Activated CD8-positive, alpha-beta T cell treated with anti-CD3 and anti-CD28 coated beads, Interleukin-2, amount 10 ng/mL, durations not matched to agents 7 days and 5 days (primary cell): ENCODE data around the gene AURKB. TPM values are rescaled to one million over a fixed set of nuclear protein-coding genes. Genes with fewer than 3 reads are reported as not detected.
A peak's percentile ranks its signal among the peaks of the same experiment; 100 is the strongest.

ENCODE experiments used
- ATAC-seq: fragments of 150-1000 bp; cut with Tn5 transposase; one replicate; pipeline ENCODE4 v1.10.0; 2021; ENCODE audit warnings: moderate library complexity
- CTCF ChIA-PET: fragments of 350-600 bp; sonication (Branson Sonifier 250); formaldehyde crosslinking; loops from one replicate; lab custom pipeline; 2021; ENCODE audit warnings: antibody characterized with exemption; lab: Charles Lee
- POLR2A ChIA-PET: fragments of 350-600 bp; sonication (Branson Sonifier 250); formaldehyde crosslinking; loops from one replicate; lab custom pipeline; 2021; ENCODE audit warnings: antibody characterized with exemption; lab: Charles Lee
- DNase-seq: peaks from one replicate; pipeline ENCODE4 v3.0.0-alpha.2; 2020
- H3K27ac Mint-ChIP-seq: one replicate; pipeline ENCODE4 v1.8.0; 2021; ENCODE audit warnings: mild to moderate bottlenecking, mixed read lengths
- H3K27me3 Mint-ChIP-seq: one replicate; pipeline ENCODE4 v1.8.0; 2021; ENCODE audit warnings: low read depth, mixed read lengths
- H3K36me3 Mint-ChIP-seq: one replicate; pipeline ENCODE4 v1.8.0; 2021; ENCODE audit warnings: low read depth, mixed read lengths
- H3K4me1 Mint-ChIP-seq: one replicate; pipeline ENCODE4 v1.8.0; 2021; ENCODE audit warnings: low read depth, mixed read lengths
- H3K4me3 Mint-ChIP-seq: one replicate; pipeline ENCODE4 v1.8.0; 2021; ENCODE audit warnings: mild to moderate bottlenecking, mixed read lengths
- H3K9me3 Mint-ChIP-seq: one replicate; pipeline ENCODE4 v1.8.0; 2022; ENCODE audit warnings: mixed read lengths; ENCODE audit not compliant: insufficient read depth
- total RNA-seq, 2 experiments: library from RNA; stranded (reverse); gene quantifications; one replicate each; pipeline ENCODE4 v1.2.3, GENCODE V29; 2021

AURKB gene
- total RNA-seq, 2 experiments from 2014 or later, result 182 to 210 TPM

DNA sequence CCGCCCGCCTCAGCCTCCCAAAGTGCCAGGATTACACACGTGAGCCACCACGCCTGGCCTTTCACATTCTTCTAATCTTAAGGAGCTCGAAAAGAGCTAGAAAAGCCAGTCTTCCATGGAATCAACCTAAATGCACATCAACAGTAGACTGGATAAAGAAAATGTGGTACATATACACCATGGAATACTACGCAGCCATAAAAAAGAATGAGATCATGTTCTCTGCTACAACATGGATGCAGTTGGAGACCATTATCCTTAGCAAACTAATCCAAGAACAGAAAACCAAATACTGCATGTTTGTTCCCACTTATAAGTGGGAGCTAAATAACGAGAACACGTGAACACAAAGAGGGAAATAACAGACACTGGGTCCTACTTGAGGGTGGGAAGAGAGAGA, 34.4 kb upstream of the AURKB start:
- Mint-ChIP-seq H3K4me3 (no peak overlapping the region), H3K4me1 (peaks cover 43% of the 10 kb centered on the region), H3K9me3 (no peaks in the 10 kb centered on the region), H3K27me3 (no peaks in the 10 kb centered on the region), H3K36me3 (peaks cover 44% of the 10 kb centered on the region), H3K27ac (no peak overlapping the region)
- DNase-seq, result no peak
- ChIA-PET POLR2A (interaction anchor here (0.7 to 2.5 kb wide), 3 partner anchors 22 to 50 kb away, joined by 3 to 14 read pairs (median 3); partner anchors contain the start of gene SLC25A35), CTCF (interaction anchor here (0.5 to 3.3 kb wide), 9 partner anchors 21 to 183 kb away, joined by 3 to 38 read pairs (median 4); partner anchors contain the start of genes AURKB and SLC25A35)
- no peak for ATAC-seq

DNA sequence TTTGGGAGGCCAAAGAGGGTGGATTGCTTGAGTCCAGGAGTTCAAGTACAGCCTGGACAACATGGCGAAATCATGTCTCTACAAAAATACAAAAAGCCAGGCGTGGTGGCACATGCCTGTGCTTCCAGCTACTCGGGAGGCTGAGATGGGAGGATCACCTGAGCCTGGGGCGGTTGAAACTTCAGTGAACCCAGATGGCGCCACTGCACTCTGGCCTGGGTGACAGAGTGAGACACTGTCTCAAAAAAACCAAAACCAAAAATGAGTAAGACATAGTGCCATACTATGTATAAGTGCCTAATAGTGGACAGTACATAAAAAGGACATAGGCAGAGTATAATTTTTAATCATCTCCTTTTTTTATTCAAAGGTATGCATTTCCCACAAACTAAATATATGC, 33.5 kb upstream of the AURKB start:
- Mint-ChIP-seq H3K27me3 (no peaks in the 10 kb centered on the region), H3K36me3 (peaks cover 52% of the 10 kb centered on the region), H3K4me1 (peaks cover 40% of the 10 kb centered on the region)

GRCh38 chr17:8237886-8238285, 27.5 kb upstream of the AURKB start:
- no peak overlapping the region for H3K4me3 Mint-ChIP-seq
- ChIA-PET CTCF (interaction anchor here (1.1 kb wide), 1 partner anchor 63 kb away, joined by 4 read pairs; no protein-coding TSS in a partner anchor), POLR2A (interaction anchor here (0.7 to 1.6 kb wide), 4 partner anchors 8 to 65 kb away, joined by 3 to 5 read pairs (median 3); partner anchors contain the start of genes AURKB and SLC25A35)
- ATAC-seq, result no peak
- no peaks in the 10 kb centered on the region for H3K27me3 Mint-ChIP-seq
- H3K9me3 Mint-ChIP-seq, result no peaks in the 10 kb centered on the region
- H3K4me1 Mint-ChIP-seq, result peaks cover 11% of the 10 kb centered on the region
- peak overlapping the region; percentile 60 for H3K27ac Mint-ChIP-seq
- H3K36me3 Mint-ChIP-seq, result peaks cover 63% of the 10 kb centered on the region
- no peak for DNase-seq

More for the DNA sequence above, 33.5 kb upstream of the AURKB start:
- ChIA-PET POLR2A (interaction anchor here (0.6 to 2.5 kb wide), 3 partner anchors 21 to 94 kb away, joined by 3 to 14 read pairs (median 3); no protein-coding TSS in a partner anchor), CTCF (interaction anchor here (0.5 to 3.3 kb wide), 10 partner anchors 20 to 182 kb away, joined by 3 to 38 read pairs (median 4); partner anchors contain the start of gene SLC25A35)
- Mint-ChIP-seq H3K9me3 (no peaks in the 10 kb centered on the region), H3K27ac (peak overlapping the region; percentile 60), H3K4me3 (no peak overlapping the region)
- peak; percentile 54 for DNase-seq
- no peak for ATAC-seq

- H3K4me3 Mint-ChIP-seq, result no peak overlapping the region
- DNase-seq (no peak), ATAC-seq (no peak)
- no peaks in the 10 kb centered on the region for H3K9me3 Mint-ChIP-seq
- H3K27ac Mint-ChIP-seq, result no peak overlapping the region
- ChIA-PET CTCF (interaction anchor here (0.7 to 1.1 kb wide), 2 partner anchors 64 to 1315 kb away, joined by 3 to 4 read pairs; no protein-coding TSS in a partner anchor), POLR2A (interaction anchor here (1.3 to 1.6 kb wide), 3 partner anchors 9 to 64 kb away, joined by 3 to 5 read pairs (median 3); partner anchors contain the start of gene SLC25A35)
- H3K27me3 Mint-ChIP-seq, result no peaks in the 10 kb centered on the region
- H3K4me1 Mint-ChIP-seq, result peaks cover 6% of the 10 kb centered on the region
- H3K36me3 Mint-ChIP-seq, result peaks cover 65% of the 10 kb centered on the region
These were observed 26.8 kb upstream of the AURKB start for GRCh38 chr17:8237175-8237574.

DNA sequence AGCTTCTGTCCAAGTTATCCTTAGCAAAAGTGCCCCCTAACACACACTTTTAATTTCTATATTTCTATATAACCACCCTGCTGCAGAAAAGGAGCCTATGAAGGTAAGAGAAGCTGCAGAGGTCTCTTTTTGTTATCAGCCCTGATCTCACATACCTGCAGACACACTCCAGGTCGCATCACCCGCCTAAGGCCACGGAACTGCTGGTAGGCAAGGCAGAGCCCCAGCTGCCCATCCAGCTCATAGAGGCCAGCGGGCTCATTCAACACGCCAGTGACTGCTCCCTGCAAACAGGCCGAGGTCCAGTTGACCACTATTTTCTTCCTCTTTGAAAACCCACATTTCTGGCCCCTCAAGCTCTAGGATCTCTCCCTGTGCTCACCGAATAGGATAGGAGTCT, 25.3 kb upstream of the AURKB start:
- Mint-ChIP-seq H3K27ac (no peak overlapping the region), H3K4me1 (peaks cover 6% of the 10 kb centered on the region), H3K27me3 (no peaks in the 10 kb centered on the region), H3K4me3 (no peak overlapping the region), H3K36me3 (peaks cover 72% of the 10 kb centered on the region), H3K9me3 (no peaks in the 10 kb centered on the region)
- ATAC-seq (no peak), DNase-seq (no peak)
- POLR2A ChIA-PET, result interaction anchor here (0.6 to 1.8 kb wide), 6 partner anchors 11 to 103 kb away, joined by 3 to 9 read pairs (median 5); partner anchors contain the start of genes CTC1 and PFAS
- CTCF ChIA-PET, result interaction anchor here (1.2 kb wide), 1 partner anchor 59 kb away, joined by 3 read pairs; the partner anchor contains the start of gene SLC25A35

DNA sequence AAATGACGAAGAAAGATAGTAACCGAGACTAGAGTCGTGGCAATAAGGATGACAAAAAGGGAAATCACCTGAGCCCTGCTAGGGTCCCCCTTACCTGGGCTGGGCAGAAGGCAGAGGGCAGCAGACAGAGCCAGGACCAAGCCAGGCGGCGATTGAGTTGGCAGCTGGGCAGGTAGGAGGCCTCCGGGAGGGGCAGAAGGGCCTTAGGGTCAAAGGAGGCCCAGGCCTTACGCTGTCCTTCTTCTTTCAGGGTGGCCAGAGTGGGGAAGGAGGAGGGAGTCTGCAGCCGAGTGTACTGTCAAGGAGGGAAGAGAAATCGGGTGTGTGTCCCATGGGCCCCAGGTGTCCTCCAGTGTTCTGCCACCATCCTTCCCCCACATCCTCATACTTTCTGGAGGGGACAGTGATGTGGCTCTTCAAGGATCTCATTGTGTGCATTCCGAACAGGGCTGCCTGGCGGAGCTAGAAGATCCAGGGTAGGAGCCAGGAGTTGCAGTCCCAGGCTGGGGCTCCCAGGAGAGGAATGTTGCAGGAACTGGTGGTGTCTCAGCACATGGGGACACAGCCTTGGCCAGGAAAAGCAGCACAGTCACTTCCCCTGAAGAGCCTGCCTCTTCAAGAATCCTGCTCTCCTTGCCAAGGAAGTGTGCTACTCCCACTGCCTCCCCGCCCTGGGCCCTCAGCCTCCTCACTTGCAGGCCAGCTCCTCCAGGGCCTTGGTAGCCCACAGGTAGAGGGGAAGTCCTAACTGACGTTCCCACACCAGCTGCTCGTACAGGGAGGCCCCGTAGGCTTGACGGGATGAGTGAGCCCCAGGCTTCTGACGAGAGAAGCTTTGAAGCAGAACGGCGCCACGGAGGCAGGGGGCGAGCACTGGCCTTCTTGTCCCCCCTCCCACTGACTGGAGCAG, 24.2 kb upstream of the AURKB start:
- Mint-ChIP-seq H3K4me3 (no peak overlapping the region), H3K27ac (no peak overlapping the region), H3K36me3 (peaks cover 76% of the 10 kb centered on the region), H3K27me3 (no peaks in the 10 kb centered on the region), H3K4me1 (peaks cover 3% of the 10 kb centered on the region), H3K9me3 (no peaks in the 10 kb centered on the region)
- DNase-seq, result no peak
- CTCF ChIA-PET, result interaction anchor here (1.2 kb wide), 1 partner anchor 60 kb away, joined by 3 read pairs; the partner anchor contains the start of gene SLC25A35
- ATAC-seq, result no peak
- POLR2A ChIA-PET, result interaction anchor here (0.7 to 1.8 kb wide), 5 partner anchors 12 to 61 kb away, joined by 3 to 9 read pairs (median 6); partner anchors contain the start of genes CTC1 and PFAS

- ATAC-seq, result no peak
- CTCF ChIA-PET, result no interaction called here
- no peaks in the 10 kb centered on the region for H3K9me3 Mint-ChIP-seq
These were observed 21.3 kb upstream of the AURKB start for GRCh38 chr17:8231701-8232100.

GRCh38 chr17:8227238-8227581, 16.8 kb upstream of the AURKB start:
- no peaks in the 10 kb centered on the region for H3K27me3 Mint-ChIP-seq
- H3K27ac Mint-ChIP-seq, result peak overlapping the region; percentile 70
- H3K4me1 Mint-ChIP-seq, result peaks cover 41% of the 10 kb centered on the region
- CTCF ChIA-PET, result interaction anchor here (1.6 to 7.1 kb wide), 5 partner anchors 17 to 108 kb away, joined by 4 to 51 read pairs (median 7); partner anchors contain the start of genes ALOXE3 and SLC25A35
- no peak for ATAC-seq
- POLR2A ChIA-PET, result interaction anchor here (0.7 to 0.8 kb wide), 4 partner anchors 20 to 54 kb away, joined by 3 to 6 read pairs (median 4); partner anchors contain the start of gene CTC1
- H3K9me3 Mint-ChIP-seq, result no peaks in the 10 kb centered on the region
- H3K4me3 Mint-ChIP-seq, result peak overlapping the region; percentile 17
- DNase-seq, result no peak
- H3K36me3 Mint-ChIP-seq, result peaks cover 59% of the 10 kb centered on the region

More at GRCh38 chr17:8231701-8232100, 21.3 kb upstream of the AURKB start:
- Mint-ChIP-seq H3K4me1 (peaks cover 10% of the 10 kb centered on the region), H3K27ac (no peak overlapping the region), H3K36me3 (peaks cover 77% of the 10 kb centered on the region), H3K4me3 (no peak overlapping the region), H3K27me3 (no peaks in the 10 kb centered on the region)
- POLR2A ChIA-PET, result interaction anchor here (0.9 to 1.9 kb wide), 3 partner anchors 10 to 15 kb away, joined by 3 to 5 read pairs (median 5); partner anchors contain the start of gene CTC1
- DNase-seq, result no peak

- Mint-ChIP-seq H3K27me3 (no peaks in the 10 kb centered on the region), H3K4me1 (peaks cover 41% of the 10 kb centered on the region), H3K36me3 (peaks cover 57% of the 10 kb centered on the region), H3K9me3 (no peaks in the 10 kb centered on the region), H3K27ac (peak overlapping the region; percentile 70), H3K4me3 (peak overlapping the region; percentile 17)
- no peak for ATAC-seq
- ChIA-PET POLR2A (interaction anchor here (0.7 to 9.7 kb wide), 7 partner anchors 20 to 54 kb away, joined by 3 to 185 read pairs (median 4); partner anchors contain the start of genes CTC1 and PFAS), CTCF (interaction anchor here (1.6 to 7.1 kb wide), 6 partner anchors 17 to 107 kb away, joined by 4 to 51 read pairs (median 22); partner anchors contain the start of genes ALOXE3, CTC1, PFAS and SLC25A35)
- peak; percentile 46 for DNase-seq
These were observed 16.3 kb upstream of the AURKB start for GRCh38 chr17:8226536-8227237.

DNA sequence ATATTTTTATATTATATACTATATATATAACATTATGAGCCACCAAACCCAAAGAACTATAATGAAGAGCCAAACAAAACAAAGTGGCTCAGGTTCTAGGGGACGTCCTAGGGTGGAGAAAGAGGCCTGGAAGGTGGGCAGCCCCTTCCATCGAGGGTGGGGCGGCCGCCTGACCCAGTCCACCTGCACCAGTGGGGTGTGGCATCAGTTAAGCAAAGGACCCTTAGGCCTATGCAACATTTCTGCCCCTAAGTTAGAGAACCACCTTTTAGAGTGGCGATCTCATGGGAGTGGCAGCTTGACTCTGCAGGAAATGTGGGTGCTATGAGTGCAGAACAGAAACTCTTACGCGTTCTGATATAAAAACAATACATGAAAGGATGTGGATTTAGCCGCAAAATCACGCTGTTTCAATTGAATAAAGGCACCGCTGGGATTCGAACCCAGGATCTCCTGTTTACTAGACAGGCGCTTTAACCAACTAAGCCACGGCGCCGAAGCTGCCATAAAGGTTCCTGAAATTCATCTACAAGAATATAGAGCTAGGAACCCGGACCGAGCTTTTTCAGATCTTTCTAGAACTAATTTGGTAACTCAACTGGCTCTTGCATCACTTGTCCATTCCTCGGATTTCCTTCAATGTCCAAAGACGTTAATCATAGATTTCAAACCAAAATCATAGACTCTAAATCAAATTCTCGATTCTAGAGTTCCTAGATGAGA, 15.6 kb upstream of the AURKB start:
- peak overlapping the region; percentile 17 for H3K4me3 Mint-ChIP-seq
- POLR2A ChIA-PET, result interaction anchor here (1.0 to 9.7 kb wide), 5 partner anchors 16 to 53 kb away, joined by 3 to 185 read pairs (median 18); partner anchors contain the start of genes AURKB, CTC1 and PFAS
- peak overlapping the region; percentile 70 for H3K27ac Mint-ChIP-seq
- CTCF ChIA-PET, result interaction anchor here (1.2 to 7.1 kb wide), 6 partner anchors 18 to 107 kb away, joined by 3 to 51 read pairs (median 22); partner anchors contain the start of genes ALOXE3, CTC1, PFAS and SLC25A35
- no peaks in the 10 kb centered on the region for H3K9me3 Mint-ChIP-seq
- H3K27me3 Mint-ChIP-seq, result no peaks in the 10 kb centered on the region
- DNase-seq, result peak; percentile 84
- H3K4me1 Mint-ChIP-seq, result peaks cover 45% of the 10 kb centered on the region
- peaks cover 51% of the 10 kb centered on the region for H3K36me3 Mint-ChIP-seq
- ATAC-seq, result no peak
